ENCODE measurements around the gene VTI1B. TPM values are rescaled to one million over a fixed set of nuclear protein-coding genes. Genes with fewer than 3 reads are reported as not detected.
"Not testable (repeated sequence)": the region's sequence is repeated elsewhere in the genome, so short reads cannot be mapped to it uniquely, and the experiment has no call there.

Gene VTI1B
- total RNA-seq, 4 donors from 2014 or later = 78.5 to 104 (median 83.3) TPM

DNA sequence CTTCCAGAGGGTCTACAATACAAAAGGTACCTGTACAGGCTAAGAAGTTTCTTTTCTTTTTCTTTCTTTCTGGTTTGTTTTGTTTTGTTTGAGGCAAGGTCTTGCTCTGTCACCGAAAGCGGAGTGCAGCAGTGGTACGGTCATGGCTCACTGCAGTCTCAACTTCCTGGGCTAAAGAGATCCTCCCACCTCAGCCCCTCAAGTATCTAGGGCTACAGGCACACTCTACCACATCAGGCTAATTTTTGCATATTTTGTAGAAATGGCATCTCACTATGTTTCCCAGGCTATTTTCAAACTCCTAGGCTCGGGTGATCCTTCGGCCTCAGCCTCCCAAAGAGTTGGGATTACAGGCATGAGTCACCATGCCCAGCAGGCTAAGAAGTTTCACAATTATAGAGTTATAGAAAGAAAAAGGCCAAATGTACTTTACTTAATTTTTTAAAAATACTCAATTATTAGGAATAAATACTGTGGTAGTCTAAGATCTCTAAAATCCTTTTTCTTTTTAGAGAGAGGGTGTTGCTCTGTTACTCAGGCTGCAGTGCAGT, 71.4 kb downstream of the VTI1B start:
- no peak overlapping the region for H3K27ac ChIP-seq (replicated peaks in 1 of 4)
- intact Hi-C loops (cut with DNase I) = no loop called here
- H3K27me3 ChIP-seq = no peaks in the 10 kb centered on the region
- no peak overlapping the region for H3K4me3 ChIP-seq
- H3K4me1 ChIP-seq = peaks cover 4 to 20% (median 17%) of the 10 kb centered on the region in 4 donors
- no peaks in the 10 kb centered on the region for H3K36me3 ChIP-seq
- TF ChIP-seq POLR2A (IDR thresholded peaks at IDR 0.05; ENCODE audit: low read depth) = no peak
- TF ChIP-seq, protein P1, sequence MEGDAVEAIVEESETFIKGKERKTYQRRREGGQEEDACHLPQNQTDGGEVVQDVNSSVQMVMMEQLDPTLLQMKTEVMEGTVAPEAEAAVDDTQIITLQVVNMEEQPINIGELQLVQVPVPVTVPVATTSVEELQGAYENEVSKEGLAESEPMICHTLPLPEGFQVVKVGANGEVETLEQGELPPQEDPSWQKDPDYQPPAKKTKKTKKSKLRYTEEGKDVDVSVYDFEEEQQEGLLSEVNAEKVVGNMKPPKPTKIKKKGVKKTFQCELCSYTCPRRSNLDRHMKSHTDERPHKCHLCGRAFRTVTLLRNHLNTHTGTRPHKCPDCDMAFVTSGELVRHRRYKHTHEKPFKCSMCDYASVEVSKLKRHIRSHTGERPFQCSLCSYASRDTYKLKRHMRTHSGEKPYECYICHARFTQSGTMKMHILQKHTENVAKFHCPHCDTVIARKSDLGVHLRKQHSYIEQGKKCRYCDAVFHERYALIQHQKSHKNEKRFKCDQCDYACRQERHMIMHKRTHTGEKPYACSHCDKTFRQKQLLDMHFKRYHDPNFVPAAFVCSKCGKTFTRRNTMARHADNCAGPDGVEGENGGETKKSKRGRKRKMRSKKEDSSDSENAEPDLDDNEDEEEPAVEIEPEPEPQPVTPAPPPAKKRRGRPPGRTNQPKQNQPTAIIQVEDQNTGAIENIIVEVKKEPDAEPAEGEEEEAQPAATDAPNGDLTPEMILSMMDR (IDR thresholded peaks at IDR 0.05) = no peak
- TF ChIP-seq EP300 (IDR thresholded peaks at IDR 0.05) = no peak
- TF ChIP-seq POLR2AphosphoS5 (IDR thresholded peaks at IDR 0.05) = no peak
- H3K9me3 ChIP-seq = no peaks in the 10 kb centered on the region
- no peak for DNase-seq (ENCODE audit: extremely low spot score)
- 63% methylated on average over 5 of the region's 5 CpGs for WGBS

DNA sequence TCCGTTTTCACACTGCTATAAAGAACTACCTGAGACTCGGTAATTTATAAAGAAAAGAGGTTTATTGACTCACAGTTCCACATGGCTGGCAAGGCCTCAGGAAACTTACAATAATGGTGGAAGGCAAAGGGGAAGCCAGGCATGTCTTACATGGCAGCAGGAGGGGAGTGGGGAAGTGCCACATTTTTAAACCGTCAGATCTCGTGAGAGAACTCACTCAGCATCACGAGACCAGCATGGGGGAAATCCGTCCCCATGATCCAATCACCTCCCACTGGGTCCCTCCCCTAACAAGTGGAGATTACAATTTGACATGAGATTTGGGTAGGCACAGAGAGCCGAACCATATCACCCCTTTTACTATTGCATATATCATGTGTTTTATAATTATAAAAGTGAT, 72.4 kb downstream of the VTI1B start:
- TF ChIP-seq, protein P1 (IDR thresholded peaks at IDR 0.05) = no peak
- TF ChIP-seq POLR2AphosphoS5 (IDR thresholded peaks at IDR 0.05) (no peak), POLR2A (IDR thresholded peaks at IDR 0.05; ENCODE audit: low read depth) (no peak)
- peaks cover 4 to 21% (median 18%) of the 10 kb centered on the region in 4 donors for H3K4me1 ChIP-seq
- no peaks in the 10 kb centered on the region for H3K27me3 ChIP-seq
- intact Hi-C loops (cut with DNase I) = no loop called here
- H3K4me3 ChIP-seq = no peak overlapping the region
- H3K27ac ChIP-seq (replicated peaks in 1 of 4) = no peak overlapping the region
- no peaks in the 10 kb centered on the region for H3K9me3 ChIP-seq
- no peak for DNase-seq (ENCODE audit: extremely low spot score)
- WGBS = 84% methylated on average over 7 of the region's 7 CpGs
- H3K36me3 ChIP-seq = no peaks in the 10 kb centered on the region

DNA sequence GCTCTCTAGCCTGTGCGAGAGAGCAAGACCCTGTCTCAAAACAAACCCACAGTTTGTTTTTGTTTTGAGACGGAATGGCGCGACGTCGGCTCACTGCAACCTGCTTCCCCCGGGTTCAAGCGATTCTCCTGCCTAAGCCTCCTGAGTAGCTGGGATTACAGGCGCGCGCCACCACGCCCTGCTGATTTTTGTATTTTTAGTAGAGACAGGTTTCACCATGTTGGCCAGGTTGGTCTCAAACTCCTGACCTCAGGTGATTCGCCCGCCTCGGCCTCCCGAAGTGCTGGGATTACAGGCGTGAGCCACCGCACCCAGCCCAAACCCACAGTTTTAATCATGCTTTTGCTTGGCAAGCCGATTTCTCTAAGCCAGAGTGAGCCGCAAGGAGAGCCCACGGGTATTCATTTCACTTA, 73.9 kb downstream of the VTI1B start:
- DNase-seq (ENCODE audit: extremely low spot score); intact Hi-C loops (cut with DNase I); H3K36me3 ChIP-seq; H3K27me3 ChIP-seq; H3K9me3 ChIP-seq: not testable (repeated sequence)
- peak overlapping the region; percentile 91 to 94 (median 92) for H3K27ac ChIP-seq (replicated peaks in 1 of 4)
- peak overlapping the region; percentile 78 to 89 (median 81) for H3K4me3 ChIP-seq
- 87% methylated on average over 21 of the region's 21 CpGs for WGBS
- H3K4me1 ChIP-seq = peaks cover 4 to 21% (median 18%) of the 10 kb centered on the region in 4 donors

DNA sequence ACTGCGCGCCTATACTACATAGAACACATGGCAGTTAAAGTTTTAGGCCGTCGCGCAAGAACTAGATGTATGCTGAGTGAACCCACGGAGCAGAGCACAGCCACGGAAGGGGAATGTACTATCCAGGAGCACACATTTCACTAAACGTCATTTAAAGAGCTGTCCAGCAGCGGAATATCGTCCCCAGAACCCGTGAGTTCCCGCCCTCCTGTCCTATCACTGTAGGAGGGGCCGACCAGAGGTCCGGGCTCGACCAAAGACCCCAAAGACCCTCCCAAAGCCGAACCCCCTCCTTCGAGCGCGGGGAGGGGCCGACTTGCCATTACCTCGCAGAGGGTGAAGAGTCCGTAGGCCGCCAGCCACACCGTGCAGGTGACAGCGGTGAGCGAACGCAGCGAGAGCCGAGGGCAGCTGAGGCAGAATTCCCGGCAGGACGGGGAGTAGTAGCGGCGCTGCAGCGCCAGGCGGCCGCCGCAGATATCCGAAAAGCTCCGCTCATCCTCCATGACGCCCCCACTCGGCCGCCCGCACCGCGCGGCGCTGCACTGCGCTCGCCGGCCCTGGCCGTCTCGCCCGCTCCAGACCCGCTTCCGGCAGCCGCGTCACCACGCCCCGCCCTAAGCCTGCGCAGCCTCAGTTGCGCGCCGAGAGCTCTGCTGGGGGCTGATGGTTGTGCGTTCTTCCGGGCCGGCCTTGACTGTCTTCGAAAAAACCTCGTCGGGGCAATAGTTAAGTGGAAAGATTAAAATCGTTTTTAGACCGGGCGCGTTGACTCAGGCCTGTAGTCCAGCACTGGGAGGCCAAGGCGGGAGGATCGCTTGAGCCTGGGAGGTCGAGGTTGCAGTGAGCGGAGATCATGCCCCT, 74.5 kb downstream of the VTI1B start, which contains the start of gene PIGH:
Gene PIGH (minus strand): TSS at position 571 of the 864 bp plus-strand sequence. CDS start 65 bp downstream, at position 506.
- H3K9me3 ChIP-seq = no peaks in the 10 kb centered on the region
- peak; percentile 95 for DNase-seq (ENCODE audit: extremely low spot score)
- 11% methylated on average over 14 of the region's 77 CpGs for WGBS
- H3K27ac ChIP-seq (replicated peaks in 1 of 4) = peak within 1 kb of the TSS; percentile 91 to 94 (median 92)
- TF ChIP-seq POLR2AphosphoS5 (IDR thresholded peaks at IDR 0.05) (peak; percentile 95 to 96), EP300 (IDR thresholded peaks at IDR 0.05) (no peak), POLR2A (IDR thresholded peaks at IDR 0.05; ENCODE audit: low read depth) (peak; percentile 75)
- TF ChIP-seq, protein P1 (IDR thresholded peaks at IDR 0.05) = peak; percentile 41 to 65 (median 48)
- peaks cover 0 to 6% (median 0%) of the 10 kb centered on the region in 4 donors for H3K36me3 ChIP-seq
- peak within 1 kb of the TSS; percentile 78 to 89 (median 81) for H3K4me3 ChIP-seq
- no peaks in the 10 kb centered on the region for H3K27me3 ChIP-seq
- peaks cover 4 to 21% (median 18%) of the 10 kb centered on the region in 4 donors for H3K4me1 ChIP-seq
- intact Hi-C loops (cut with DNase I) = no loop called here

Small RNA genes within 50 kb of the gene (small RNA-seq; reads per million reads assigned to genes)
- 0 reads per million in 3 donors for gene AL132640.3
- 0 reads per million in 3 donors for gene RF00019
- gene RN7SL369P = 0 reads per million in 3 donors
- gene RNA5SP386 = 0 reads per million in 3 donors

Other genes with a start within 250 kb of the VTI1B start
- gene TMEM229B, start 185.9 kb downstream of the VTI1B start, total RNA-seq = 1 to 10 TPM; 2.0 to 4.2 (median 3.4) TPM
- gene PLEKHH1, start 141.3 kb downstream of the VTI1B start, total RNA-seq = 1 to 10 TPM; 1.7 to 3.8 (median 2.4) TPM
- 10 to 100 TPM; 21.6 to 26.4 (median 23.0) TPM for gene PIGH, start 74.4 kb downstream of the VTI1B start, total RNA-seq
- 10 to 100 TPM in 3 of 4 donors, 1 to 10 TPM in 1; 5.8 to 15.1 (median 12.9) TPM for gene ARG2, start 54.7 kb downstream of the VTI1B start, total RNA-seq
- 10 to 100 TPM; 29.9 to 36.9 (median 33.6) TPM for gene RDH11, start 21.1 kb upstream of the VTI1B start, total RNA-seq
- not detected for gene RDH12, start 27.3 kb upstream of the VTI1B start, total RNA-seq
- 10 to 100 TPM; 15.9 to 21.2 (median 19.5) TPM for gene ZFYVE26, start 142.0 kb upstream of the VTI1B start, total RNA-seq
- 10 to 100 TPM in 1 of 4 donors, 1 to 10 TPM in 3; 2.8 to 11.1 (median 5.1) TPM for gene RAD51B, start 145.1 kb upstream of the VTI1B start, total RNA-seq

All from esophagus muscularis mucosa (tissue), 4 donors.